ENCODE results near the gene CTBP2. TPM values are rescaled to one million over a fixed set of nuclear protein-coding genes. Genes with fewer than 3 reads are reported as not detected.
"Not testable (repeated sequence)": the region's sequence is repeated elsewhere in the genome, so short reads cannot be mapped to it uniquely, and the experiment has no call there.

Gene CTBP2
- polyA plus RNA-seq, 1 donor (not counting 4 experiments of a cell fraction or from before 2014, with no cell fraction given): 76.0 TPM

DNA sequence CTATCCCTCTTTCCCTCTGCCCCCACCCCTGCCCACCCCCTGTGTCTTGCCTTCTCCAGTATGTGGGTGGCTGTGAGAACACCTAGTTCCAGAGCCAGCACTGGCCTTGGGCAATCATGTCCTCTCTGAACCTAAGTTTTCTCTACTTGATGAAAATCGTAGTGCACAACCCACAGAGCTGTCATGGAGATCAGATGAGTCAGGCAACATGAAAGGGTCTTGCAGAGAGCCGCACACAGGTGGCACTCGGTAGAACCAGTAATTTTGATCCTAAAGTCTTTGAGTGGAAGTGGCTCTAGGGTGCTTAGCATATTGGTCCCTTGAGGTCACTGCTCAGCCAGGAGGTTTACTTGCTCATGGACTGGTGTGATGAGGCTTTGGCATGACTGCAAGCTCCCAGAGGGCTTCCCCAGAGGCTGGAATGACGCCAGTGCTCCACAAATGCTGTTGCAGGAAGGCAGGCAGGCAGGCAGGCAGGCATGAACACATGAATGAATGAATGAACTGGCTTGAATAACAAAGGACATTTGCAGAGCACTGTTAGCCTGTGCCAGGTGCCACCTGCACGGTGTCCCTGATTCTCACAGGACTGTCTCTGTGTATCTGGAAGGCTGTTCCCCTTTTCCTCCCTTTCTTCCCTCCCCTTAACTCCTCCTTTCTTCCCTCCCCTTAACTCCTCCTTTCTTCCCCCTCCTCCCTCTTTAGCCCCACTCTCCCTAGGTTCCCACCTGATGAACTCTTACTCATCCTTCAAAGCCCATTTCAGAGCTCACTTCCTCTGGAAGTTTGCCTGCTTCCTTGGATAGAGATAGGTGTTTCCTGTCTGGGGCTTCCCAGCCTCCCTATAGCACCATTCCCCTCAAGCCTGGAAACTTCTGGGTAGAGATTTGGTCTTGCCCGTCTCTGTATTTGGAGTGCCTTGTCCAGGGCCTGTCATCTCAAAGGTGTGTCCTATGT lies 27.2 kb upstream of the CTBP2 start:
- H3K79me2 ChIP-seq (ENCODE audit: control insufficient read depth, insufficient read depth, low read length): no peaks in the 10 kb centered on the region
- peaks cover 22% of the 10 kb centered on the region for H3K27me3 ChIP-seq (ENCODE audit: control insufficient read depth, extremely low read depth, insufficient read depth, low read length)
- H3K36me3 ChIP-seq (ENCODE audit: control insufficient read depth in 2 of 2, extremely low read depth in 1 of 2, insufficient read depth in 2 of 2, low read length in 2 of 2): no peaks in the 10 kb centered on the region
- no peak for FAIRE-seq
- H3K27ac ChIP-seq (ENCODE audit: control insufficient read depth, insufficient read depth, low read length): no peak overlapping the region
- no peak overlapping the region for H2AFZ ChIP-seq (ENCODE audit: control insufficient read depth, low read length)
- H3K9me1 ChIP-seq (ENCODE audit: control insufficient read depth, extremely low read depth, insufficient read depth, low read length): no peaks in the 10 kb centered on the region
- TF ChIP-seq, protein P1, sequence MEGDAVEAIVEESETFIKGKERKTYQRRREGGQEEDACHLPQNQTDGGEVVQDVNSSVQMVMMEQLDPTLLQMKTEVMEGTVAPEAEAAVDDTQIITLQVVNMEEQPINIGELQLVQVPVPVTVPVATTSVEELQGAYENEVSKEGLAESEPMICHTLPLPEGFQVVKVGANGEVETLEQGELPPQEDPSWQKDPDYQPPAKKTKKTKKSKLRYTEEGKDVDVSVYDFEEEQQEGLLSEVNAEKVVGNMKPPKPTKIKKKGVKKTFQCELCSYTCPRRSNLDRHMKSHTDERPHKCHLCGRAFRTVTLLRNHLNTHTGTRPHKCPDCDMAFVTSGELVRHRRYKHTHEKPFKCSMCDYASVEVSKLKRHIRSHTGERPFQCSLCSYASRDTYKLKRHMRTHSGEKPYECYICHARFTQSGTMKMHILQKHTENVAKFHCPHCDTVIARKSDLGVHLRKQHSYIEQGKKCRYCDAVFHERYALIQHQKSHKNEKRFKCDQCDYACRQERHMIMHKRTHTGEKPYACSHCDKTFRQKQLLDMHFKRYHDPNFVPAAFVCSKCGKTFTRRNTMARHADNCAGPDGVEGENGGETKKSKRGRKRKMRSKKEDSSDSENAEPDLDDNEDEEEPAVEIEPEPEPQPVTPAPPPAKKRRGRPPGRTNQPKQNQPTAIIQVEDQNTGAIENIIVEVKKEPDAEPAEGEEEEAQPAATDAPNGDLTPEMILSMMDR (optimal IDR thresholded peaks at IDR 0.05 in 1 of 3, IDR thresholded peaks at IDR 0.05 in 1 of 3, conservative IDR thresholded peaks at IDR 0.05 in 1 of 3; ENCODE audit: extremely low read depth in 1 of 3, insufficient read depth in 2 of 3, low read length in 3 of 3): no peak
- no peak for TF ChIP-seq EZH2 (IDR thresholded peaks at IDR 0.05; ENCODE audit: low read length)
- no peaks in the 10 kb centered on the region for H3K9me3 ChIP-seq (ENCODE audit: control insufficient read depth, low read depth, low read length)
- H3K9ac ChIP-seq (ENCODE audit: control insufficient read depth, extremely low read depth, insufficient read depth, low read length): no peak overlapping the region
- no peak for DNase-seq (ENCODE audit: low read depth, low spot score)
- H3K4me1 ChIP-seq (ENCODE audit: control insufficient read depth, extremely low read depth, insufficient read depth, low read length): no peaks in the 10 kb centered on the region
- H4K20me1 ChIP-seq (ENCODE audit: control insufficient read depth, extremely low read depth, insufficient read depth, low read length): no peaks in the 10 kb centered on the region
- dilution Hi-C loops (cut with MboI; ENCODE audit: extremely low pct_ligation_motif_present, low sequenced_read_pairs): no loop called here
- H3K4me2 ChIP-seq (ENCODE audit: control insufficient read depth, extremely low read depth, insufficient read depth, low read depth, low read length): no peak overlapping the region
- H3K4me3 ChIP-seq (ENCODE audit: control insufficient read depth in 2 of 3, extremely low read depth in 1 of 3, insufficient read depth in 2 of 3, low read depth in 1 of 3, low read length in 3 of 3): no peak overlapping the region

DNA sequence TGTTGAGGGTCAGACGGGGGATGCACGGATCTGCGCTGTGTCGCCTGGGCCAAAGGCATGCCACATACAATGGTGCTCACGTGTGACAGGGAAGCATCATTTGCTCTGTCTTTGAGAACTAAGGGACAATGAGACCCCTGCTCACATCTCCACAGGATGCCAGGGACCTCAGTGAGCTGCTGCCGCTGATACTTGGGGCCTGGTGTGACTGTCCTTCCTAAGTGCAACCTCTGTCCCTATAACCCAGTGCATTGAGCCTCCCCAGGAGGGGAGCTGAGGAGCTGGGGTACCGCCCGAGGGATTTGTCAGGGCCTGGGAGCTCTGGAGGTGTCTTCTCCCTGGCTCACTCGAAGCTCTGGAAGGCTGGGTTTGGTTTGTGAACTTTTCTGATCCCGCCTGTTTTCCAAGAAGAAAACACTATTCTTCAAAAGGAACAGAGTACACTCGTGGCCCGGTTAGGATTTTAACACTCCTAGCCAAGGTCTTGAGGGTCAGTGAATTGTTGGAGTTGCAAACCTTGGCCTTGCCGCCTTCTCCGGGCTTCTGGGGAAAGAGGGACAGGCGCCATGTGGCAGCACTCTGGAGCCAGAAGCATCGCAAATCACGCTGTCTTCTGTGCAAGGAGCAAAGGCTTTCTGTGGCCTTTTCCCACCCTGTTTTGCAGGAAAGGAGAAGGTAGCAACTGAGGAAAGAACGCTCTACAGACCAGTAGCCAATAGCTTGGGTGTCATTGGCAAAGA lies 26.2 kb upstream of the CTBP2 start:
- Histone ChIP-seq H3K9ac (ENCODE audit: control insufficient read depth, extremely low read depth, insufficient read depth, low read length) (no peak overlapping the region), H3K4me2 (ENCODE audit: control insufficient read depth, extremely low read depth, insufficient read depth, low read depth, low read length) (no peak overlapping the region), H3K27ac (ENCODE audit: control insufficient read depth, insufficient read depth, low read length) (no peak overlapping the region), H3K4me1 (ENCODE audit: control insufficient read depth, extremely low read depth, insufficient read depth, low read length) (no peaks in the 10 kb centered on the region), H4K20me1 (ENCODE audit: control insufficient read depth, extremely low read depth, insufficient read depth, low read length) (no peaks in the 10 kb centered on the region), H3K4me3 (ENCODE audit: control insufficient read depth in 2 of 3, extremely low read depth in 1 of 3, insufficient read depth in 2 of 3, low read depth in 1 of 3, low read length in 3 of 3) (no peak overlapping the region), H3K79me2 (ENCODE audit: control insufficient read depth, insufficient read depth, low read length) (no peaks in the 10 kb centered on the region), H3K36me3 (ENCODE audit: control insufficient read depth in 2 of 2, extremely low read depth in 1 of 2, insufficient read depth in 2 of 2, low read length in 2 of 2) (no peaks in the 10 kb centered on the region), H3K27me3 (ENCODE audit: control insufficient read depth, extremely low read depth, insufficient read depth, low read length) (peaks cover 22% of the 10 kb centered on the region), H2AFZ (ENCODE audit: control insufficient read depth, low read length) (no peak overlapping the region), H3K9me3 (ENCODE audit: control insufficient read depth, low read depth, low read length) (no peaks in the 10 kb centered on the region), H3K9me1 (ENCODE audit: control insufficient read depth, extremely low read depth, insufficient read depth, low read length) (no peaks in the 10 kb centered on the region)
- dilution Hi-C loops (cut with MboI; ENCODE audit: extremely low pct_ligation_motif_present, low sequenced_read_pairs): no loop called here
- DNase-seq (ENCODE audit: low read depth, low spot score) (no peak), FAIRE-seq (no peak)
- TF ChIP-seq, protein P1 (optimal IDR thresholded peaks at IDR 0.05 in 1 of 3, IDR thresholded peaks at IDR 0.05 in 1 of 3, conservative IDR thresholded peaks at IDR 0.05 in 1 of 3; ENCODE audit: extremely low read depth in 1 of 3, insufficient read depth in 2 of 3, low read length in 3 of 3): no peak
- TF ChIP-seq EZH2 (IDR thresholded peaks at IDR 0.05; ENCODE audit: low read length): no peak

DNA sequence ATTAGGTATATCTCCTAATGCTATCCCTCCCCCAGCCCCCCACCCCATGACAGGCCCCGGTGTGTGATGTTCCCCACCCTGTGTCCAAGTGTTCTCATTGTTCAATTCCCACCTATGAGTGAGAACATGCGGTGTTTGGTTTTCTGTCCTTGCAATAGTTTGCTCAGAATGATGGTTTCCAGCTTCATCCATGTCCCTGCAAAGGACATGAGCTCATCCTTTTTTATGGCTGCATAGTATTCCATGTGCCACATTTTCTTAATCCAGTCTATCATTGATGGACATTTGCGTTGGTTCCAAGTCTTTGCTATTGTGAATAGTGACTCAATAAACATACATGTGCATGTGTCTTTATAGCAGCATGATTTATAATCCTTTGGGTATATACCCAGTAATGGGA lies 18.7 kb upstream of the CTBP2 start:
- dilution Hi-C loops (cut with MboI; ENCODE audit: extremely low pct_ligation_motif_present, low sequenced_read_pairs); H3K9ac ChIP-seq (ENCODE audit: control insufficient read depth, extremely low read depth, insufficient read depth, low read length); H3K36me3 ChIP-seq (ENCODE audit: control insufficient read depth in 2 of 2, extremely low read depth in 1 of 2, insufficient read depth in 2 of 2, low read length in 2 of 2); H3K4me1 ChIP-seq (ENCODE audit: control insufficient read depth, extremely low read depth, insufficient read depth, low read length); H3K79me2 ChIP-seq (ENCODE audit: control insufficient read depth, insufficient read depth, low read length); H2AFZ ChIP-seq (ENCODE audit: control insufficient read depth, low read length); H3K9me3 ChIP-seq (ENCODE audit: control insufficient read depth, low read depth, low read length); H3K27me3 ChIP-seq (ENCODE audit: control insufficient read depth, extremely low read depth, insufficient read depth, low read length); H3K9me1 ChIP-seq (ENCODE audit: control insufficient read depth, extremely low read depth, insufficient read depth, low read length); FAIRE-seq; H3K27ac ChIP-seq (ENCODE audit: control insufficient read depth, insufficient read depth, low read length); H4K20me1 ChIP-seq (ENCODE audit: control insufficient read depth, extremely low read depth, insufficient read depth, low read length); H3K4me2 ChIP-seq (ENCODE audit: control insufficient read depth, extremely low read depth, insufficient read depth, low read depth, low read length); DNase-seq (ENCODE audit: low read depth, low spot score); H3K4me3 ChIP-seq (ENCODE audit: control insufficient read depth in 2 of 3, extremely low read depth in 1 of 3, insufficient read depth in 2 of 3, low read depth in 1 of 3, low read length in 3 of 3): not testable (repeated sequence)

Measured in keratinocyte (primary cell).